Measurements from ENCODE around the gene SWAP70. TPM values are rescaled to one million over a fixed set of nuclear protein-coding genes. Genes with fewer than 3 reads are reported as not detected.

SWAP70 gene
- total and polyA plus RNA-seq, 9 of the 15 experiments (the other 6 are each of a cell fraction or from before 2014, with no cell fraction given), result 1.7 to 4.9 (median 3.9) TPM

- TF ChIP-seq TCF7L2 (IDR thresholded peaks at IDR 0.05; ENCODE audit: low read depth, low read length), result no peak
- TF ChIP-seq ETV5 (CRISPR knock-in tag; IDR thresholded peaks at IDR 0.05; ENCODE audit: low read depth), result no peak
- no peak for TF ChIP-seq PRDM10 (IDR thresholded peaks at IDR 0.05; ENCODE audit: partially characterized antibody)
- no peak for TF ChIP-seq ZC3H4 (CRISPR knock-in tag; IDR thresholded peaks at IDR 0.05; ENCODE audit: borderline replicate concordance)
- no peak for TF ChIP-seq FOXP1 (CRISPR knock-in tag; IDR thresholded peaks at IDR 0.05)
- TF ChIP-seq ZNF282 (CRISPR knock-in tag; IDR thresholded peaks at IDR 0.05), result no peak
- no peak for TF ChIP-seq PRPF4 (IDR thresholded peaks at IDR 0.05; ENCODE audit: insufficient read depth, low read depth, low read length, poor library complexity, severe bottlenecking)
- TF ChIP-seq SMAD4 (CRISPR knock-in tag; conservative IDR thresholded peaks at IDR 0.05), result 0 out of 2 replicates have a peak, but pooled peaks have one; percentile 23
- TF ChIP-seq SMARCC2 (IDR thresholded peaks at IDR 0.05; ENCODE audit: low read depth), result peak; percentile 43; the same call in 1 of the 2 replicates
- no peak for TF ChIP-seq BCLAF1 (IDR thresholded peaks at IDR 0.05; ENCODE audit: borderline replicate concordance in 1 of 2, control insufficient read depth in 1 of 2, low read depth in 2 of 2, low read length in 1 of 2)
- peak; percentile 91 for TF ChIP-seq MAFK (IDR thresholded peaks at IDR 0.05; ENCODE audit: low read length)
- peak; percentile 98 for TF ChIP-seq ZNF316 (IDR thresholded peaks at IDR 0.05)
- 0 out of 2 replicates have a peak, but pooled peaks have one; percentile 10 for TF ChIP-seq JUN (IDR thresholded peaks at IDR 0.05; ENCODE audit: borderline replicate concordance, low read depth, low read length)
- TF ChIP-seq JUN (CRISPR knock-in tag; IDR thresholded peaks at IDR 0.05; ENCODE audit: borderline replicate concordance), result no peak
- no peak for TF ChIP-seq U2AF2 (optimal IDR thresholded peaks at IDR 0.05; ENCODE audit: low read depth, low read length)
- TF ChIP-seq EHMT2 (IDR thresholded peaks at IDR 0.05), result peak; percentile 87; the same call in 1 of the 2 replicates
- no peak for TF ChIP-seq SIRT6 (IDR thresholded peaks at IDR 0.05; ENCODE audit: low read depth, low read length)
- no peak for TF ChIP-seq RBM14 (IDR thresholded peaks at IDR 0.05; ENCODE audit: borderline replicate concordance, insufficient read depth, low read depth, low read length)
- TF ChIP-seq ZNF212 (CRISPR knock-in tag; IDR thresholded peaks at IDR 0.05), result no peak
- peak; percentile 52 for TF ChIP-seq FOSL1 (tag; conservative IDR thresholded peaks at IDR 0.05)
- TF ChIP-seq ZBTB17 (CRISPR knock-in tag; IDR thresholded peaks at IDR 0.05), result peak; percentile 61; the same call in 1 of the 2 replicates
- no peak for TF ChIP-seq ZNF134 (CRISPR knock-in tag; conservative IDR thresholded peaks at IDR 0.05)
- no peak for TF ChIP-seq SOX6 (IDR thresholded peaks at IDR 0.05)
Observed at GRCh38 chr11:9716275-9717039, 52.6 kb downstream of the SWAP70 start (continued).

Measured in K562 (cell line).